ENCODE results near the gene ATP5MG. TPM values are rescaled to one million over a fixed set of nuclear protein-coding genes. Genes with fewer than 3 reads are reported as not detected.

ATP5MG gene
- polyA plus RNA-seq, 1 experiment = 170 TPM

DNA sequence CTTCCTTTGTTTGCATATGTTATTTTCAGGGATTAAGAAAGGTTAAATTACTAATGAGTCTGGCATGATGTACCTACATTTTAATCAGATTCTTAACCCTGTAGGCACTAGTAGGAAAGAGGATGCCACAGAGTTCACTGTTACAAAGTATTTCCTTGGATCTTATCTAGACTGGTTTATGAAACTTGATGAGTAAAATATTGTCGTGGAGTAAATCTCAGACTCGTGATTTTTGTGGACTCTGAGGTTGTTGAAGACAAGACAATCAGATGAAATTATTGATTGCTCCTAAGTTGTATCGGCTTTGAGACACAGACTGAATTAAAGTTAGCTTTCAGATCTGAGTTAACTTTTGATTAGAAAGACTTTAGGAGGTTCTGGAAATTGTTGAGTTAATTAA, 40.9 kb downstream of the ATP5MG start:
- TF ChIP-seq, protein P1, sequence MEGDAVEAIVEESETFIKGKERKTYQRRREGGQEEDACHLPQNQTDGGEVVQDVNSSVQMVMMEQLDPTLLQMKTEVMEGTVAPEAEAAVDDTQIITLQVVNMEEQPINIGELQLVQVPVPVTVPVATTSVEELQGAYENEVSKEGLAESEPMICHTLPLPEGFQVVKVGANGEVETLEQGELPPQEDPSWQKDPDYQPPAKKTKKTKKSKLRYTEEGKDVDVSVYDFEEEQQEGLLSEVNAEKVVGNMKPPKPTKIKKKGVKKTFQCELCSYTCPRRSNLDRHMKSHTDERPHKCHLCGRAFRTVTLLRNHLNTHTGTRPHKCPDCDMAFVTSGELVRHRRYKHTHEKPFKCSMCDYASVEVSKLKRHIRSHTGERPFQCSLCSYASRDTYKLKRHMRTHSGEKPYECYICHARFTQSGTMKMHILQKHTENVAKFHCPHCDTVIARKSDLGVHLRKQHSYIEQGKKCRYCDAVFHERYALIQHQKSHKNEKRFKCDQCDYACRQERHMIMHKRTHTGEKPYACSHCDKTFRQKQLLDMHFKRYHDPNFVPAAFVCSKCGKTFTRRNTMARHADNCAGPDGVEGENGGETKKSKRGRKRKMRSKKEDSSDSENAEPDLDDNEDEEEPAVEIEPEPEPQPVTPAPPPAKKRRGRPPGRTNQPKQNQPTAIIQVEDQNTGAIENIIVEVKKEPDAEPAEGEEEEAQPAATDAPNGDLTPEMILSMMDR (IDR thresholded peaks at IDR 0.05; ENCODE audit: insufficient read depth, low read depth, low read length) = no peak
- no peaks in the 10 kb centered on the region for H3K27me3 ChIP-seq (ENCODE audit: control insufficient read depth, insufficient read depth, low read length)
- POLR2A ChIA-PET = no interaction called here
- CTCF ChIA-PET = interaction anchor here (1.0 kb wide), 1 partner anchor 18 kb away, joined by 3 read pairs; no protein-coding TSS in a partner anchor
- no peak for DNase-seq (ENCODE audit: low read depth)
- H3K36me3 ChIP-seq (ENCODE audit: control insufficient read depth, insufficient read depth, low read length) = no peaks in the 10 kb centered on the region
- no peak overlapping the region for H3K4me3 ChIP-seq (ENCODE audit: low read depth, low read length)

DNA sequence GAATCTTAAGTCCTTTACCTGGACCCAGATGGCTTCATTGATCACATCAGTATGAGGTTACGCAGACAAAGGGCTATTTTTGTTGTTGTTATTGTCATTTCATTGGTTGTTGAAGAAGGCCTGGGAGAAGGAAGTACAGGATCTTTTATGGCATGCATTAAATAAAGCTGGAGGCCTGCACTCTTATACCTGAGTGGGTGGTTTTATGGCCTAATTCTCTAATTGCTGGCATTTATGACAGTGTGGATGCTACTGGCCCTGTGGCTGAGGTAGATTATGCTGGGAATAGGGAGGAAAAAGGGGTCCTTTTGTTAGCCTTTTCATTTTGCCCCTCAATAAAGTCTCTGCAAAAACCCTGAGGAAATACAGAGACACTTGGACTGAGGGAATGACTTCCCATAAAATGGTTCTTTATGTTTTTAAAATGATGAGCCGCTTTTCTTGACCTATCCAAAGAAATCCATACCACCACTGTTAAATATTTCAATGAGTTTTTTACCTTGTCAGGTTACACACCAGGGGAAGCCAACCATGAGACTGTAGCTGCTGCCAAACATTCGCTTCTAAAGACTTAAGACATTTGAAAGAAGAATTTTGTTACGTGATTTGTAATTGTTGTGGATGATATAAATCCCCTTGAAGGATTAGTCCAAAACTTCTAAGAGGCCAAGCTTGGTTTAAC, 41.6 kb downstream of the ATP5MG start:
- ChIA-PET POLR2A (no interaction called here), CTCF (interaction anchor here (1.0 kb wide), 1 partner anchor 17 kb away, joined by 3 read pairs; no protein-coding TSS in a partner anchor)
- TF ChIP-seq, protein P1 (IDR thresholded peaks at IDR 0.05; ENCODE audit: insufficient read depth, low read depth, low read length) = no peak
- Histone ChIP-seq H3K36me3 (ENCODE audit: control insufficient read depth, insufficient read depth, low read length) (no peaks in the 10 kb centered on the region), H3K4me3 (ENCODE audit: low read depth, low read length) (no peak overlapping the region), H3K27me3 (ENCODE audit: control insufficient read depth, insufficient read depth, low read length) (no peaks in the 10 kb centered on the region)
- no peak for DNase-seq (ENCODE audit: low read depth)

DNA sequence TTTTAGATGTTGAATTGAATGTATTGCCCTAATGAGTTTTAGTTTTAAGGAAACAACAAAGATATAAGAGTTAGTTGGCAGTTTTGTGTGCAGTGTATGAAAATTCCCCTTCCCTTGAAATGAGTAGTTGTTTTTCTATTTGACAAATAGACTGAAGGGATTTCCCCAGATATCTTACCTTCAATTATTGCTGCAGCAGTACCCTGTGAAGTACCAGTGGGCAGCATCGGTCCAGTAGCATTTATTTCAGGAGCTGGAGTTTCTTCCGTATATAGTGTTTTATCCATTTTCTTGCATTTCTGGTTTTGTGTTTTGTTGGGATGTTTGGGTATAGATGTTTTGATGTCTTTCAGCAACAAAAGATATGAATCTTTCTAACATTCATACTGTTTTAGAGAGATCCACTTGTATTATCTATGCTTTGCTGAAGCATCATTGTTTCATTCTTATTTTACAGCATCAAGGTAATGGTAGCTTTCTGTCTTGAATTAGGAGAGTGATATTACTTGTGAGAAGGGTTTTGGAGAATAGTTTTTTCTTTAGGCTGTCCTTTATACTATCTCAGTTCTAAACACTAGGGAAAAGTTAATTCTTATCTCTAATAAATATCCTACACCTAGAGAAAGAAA, 42.3 kb downstream of the ATP5MG start:
- no peak overlapping the region for H3K4me3 ChIP-seq (ENCODE audit: low read depth, low read length)
- no peaks in the 10 kb centered on the region for H3K27me3 ChIP-seq (ENCODE audit: control insufficient read depth, insufficient read depth, low read length)
- DNase-seq (ENCODE audit: low read depth) = no peak
- ChIA-PET CTCF (interaction anchor here (0.9 to 1.0 kb wide), 2 partner anchors 8 to 16 kb away, joined by 3 read pairs; no protein-coding TSS in a partner anchor), POLR2A (no interaction called here)
- TF ChIP-seq, protein P1 (IDR thresholded peaks at IDR 0.05; ENCODE audit: insufficient read depth, low read depth, low read length) = no peak
- H3K36me3 ChIP-seq (ENCODE audit: control insufficient read depth, insufficient read depth, low read length) = no peaks in the 10 kb centered on the region

DNA sequence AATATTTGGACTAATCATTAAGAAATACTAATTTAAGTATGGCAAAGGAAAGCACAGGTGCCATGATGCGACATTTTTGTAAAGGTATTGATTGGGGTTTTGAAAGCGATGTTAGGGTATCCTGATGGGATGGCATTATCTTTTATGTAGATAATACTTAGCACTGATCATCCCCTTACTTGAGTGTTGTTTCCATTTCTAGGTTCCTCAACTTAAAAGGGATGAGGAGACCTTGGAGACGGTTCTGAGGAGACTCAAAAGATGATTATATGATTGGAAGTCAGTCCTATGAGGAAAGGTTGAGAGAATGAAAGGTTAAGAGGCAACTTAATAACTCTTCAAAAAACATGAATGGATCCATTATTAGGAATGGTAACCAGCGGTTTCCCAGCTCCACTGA, 46.0 kb downstream of the ATP5MG start:
- POLR2A ChIA-PET = no interaction called here
- no peak overlapping the region for H3K4me3 ChIP-seq (ENCODE audit: low read depth, low read length)
- H3K36me3 ChIP-seq (ENCODE audit: control insufficient read depth, insufficient read depth, low read length) = no peaks in the 10 kb centered on the region
- no peak for DNase-seq (ENCODE audit: low read depth)
- TF ChIP-seq, protein P1 (IDR thresholded peaks at IDR 0.05; ENCODE audit: insufficient read depth, low read depth, low read length) = no peak
- CTCF ChIA-PET = interaction anchor here (1.5 kb wide), 2 partner anchors 9 to 11 kb away, joined by 4 to 5 read pairs; no protein-coding TSS in a partner anchor
- H3K27me3 ChIP-seq (ENCODE audit: control insufficient read depth, insufficient read depth, low read length) = no peaks in the 10 kb centered on the region

DNA sequence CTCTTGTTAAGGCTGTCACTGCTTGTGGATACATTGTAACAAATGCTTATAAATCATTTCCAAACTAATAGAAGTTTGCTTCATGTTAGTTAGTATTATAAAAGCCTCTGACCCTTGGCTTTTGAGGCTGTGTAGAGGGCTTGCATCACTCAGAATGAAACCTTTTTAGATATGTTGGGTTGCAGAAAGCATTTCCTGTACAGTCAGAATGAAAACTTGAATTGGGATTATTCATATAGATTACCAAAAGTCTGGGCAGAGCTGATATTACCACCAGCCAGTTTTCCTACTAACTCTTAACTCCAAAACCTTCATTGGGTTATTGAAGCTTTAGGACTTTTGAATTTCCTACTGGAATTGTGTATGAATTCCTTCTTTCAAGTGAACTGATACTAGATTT, 46.9 kb downstream of the ATP5MG start:
- H3K4me3 ChIP-seq (ENCODE audit: low read depth, low read length) = no peak overlapping the region
- no peak for DNase-seq (ENCODE audit: low read depth)
- TF ChIP-seq, protein P1 (IDR thresholded peaks at IDR 0.05; ENCODE audit: insufficient read depth, low read depth, low read length) = no peak
- CTCF ChIA-PET = interaction anchor here (1.5 kb wide), 2 partner anchors 10 kb away, joined by 4 to 5 read pairs; no protein-coding TSS in a partner anchor
- no peaks in the 10 kb centered on the region for H3K36me3 ChIP-seq (ENCODE audit: control insufficient read depth, insufficient read depth, low read length)
- POLR2A ChIA-PET = no interaction called here
- no peaks in the 10 kb centered on the region for H3K27me3 ChIP-seq (ENCODE audit: control insufficient read depth, insufficient read depth, low read length)
